LNCAP (cell line): ENCODE data around the gene RNASEH2A.

ENCODE experiments used
- CTCF ChIP-seq: fragments of 450-650 bp; IDR thresholded peaks from 2 replicates; pipeline ENCODE4 v1.5.1; 2017; ENCODE audit warnings: mild to moderate bottlenecking

RNASEH2A gene

GRCh38 chr19:12799742-12800465 lies 6.5 kb upstream of the RNASEH2A start:
- TF ChIP-seq CTCF, result no peak

- TF ChIP-seq CTCF, result no peak
These were observed 6.0 kb upstream of the RNASEH2A start for GRCh38 chr19:12800466-12800770.

GRCh38 chr19:12800923-12801465 lies 5.4 kb upstream of the RNASEH2A start:
- no peak for TF ChIP-seq CTCF

- no peak for TF ChIP-seq CTCF
These were observed 4.7 kb upstream of the RNASEH2A start, which contains the start of the genes PRDX2 and THSD8 for GRCh38 chr19:12801466-12802266. TSS of gene PRDX2 (minus strand) at chr19:12801800. CDS start at chr19:12801261, 539 bp downstream. TSS of gene THSD8 (plus strand) at chr19:12802069. CDS start at chr19:12802072, 3 bp downstream.

- no peak for TF ChIP-seq CTCF
These were observed 3.9 kb upstream of the RNASEH2A start for GRCh38 chr19:12802267-12803106.

- no peak for TF ChIP-seq CTCF
These were observed 2.3 kb upstream of the RNASEH2A start for GRCh38 chr19:12804051-12804450.

- TF ChIP-seq CTCF, result no peak
These were observed 8.7 kb downstream of the RNASEH2A start for GRCh38 chr19:12815088-12815487.
